ENCODE measurements around the gene SUGCT.

Gene SUGCT

GRCh38 chr7:40542982-40543741 lies 408.4 kb downstream of the SUGCT start:
- TF ChIP-seq, protein P1, sequence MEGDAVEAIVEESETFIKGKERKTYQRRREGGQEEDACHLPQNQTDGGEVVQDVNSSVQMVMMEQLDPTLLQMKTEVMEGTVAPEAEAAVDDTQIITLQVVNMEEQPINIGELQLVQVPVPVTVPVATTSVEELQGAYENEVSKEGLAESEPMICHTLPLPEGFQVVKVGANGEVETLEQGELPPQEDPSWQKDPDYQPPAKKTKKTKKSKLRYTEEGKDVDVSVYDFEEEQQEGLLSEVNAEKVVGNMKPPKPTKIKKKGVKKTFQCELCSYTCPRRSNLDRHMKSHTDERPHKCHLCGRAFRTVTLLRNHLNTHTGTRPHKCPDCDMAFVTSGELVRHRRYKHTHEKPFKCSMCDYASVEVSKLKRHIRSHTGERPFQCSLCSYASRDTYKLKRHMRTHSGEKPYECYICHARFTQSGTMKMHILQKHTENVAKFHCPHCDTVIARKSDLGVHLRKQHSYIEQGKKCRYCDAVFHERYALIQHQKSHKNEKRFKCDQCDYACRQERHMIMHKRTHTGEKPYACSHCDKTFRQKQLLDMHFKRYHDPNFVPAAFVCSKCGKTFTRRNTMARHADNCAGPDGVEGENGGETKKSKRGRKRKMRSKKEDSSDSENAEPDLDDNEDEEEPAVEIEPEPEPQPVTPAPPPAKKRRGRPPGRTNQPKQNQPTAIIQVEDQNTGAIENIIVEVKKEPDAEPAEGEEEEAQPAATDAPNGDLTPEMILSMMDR (conservative IDR thresholded peaks at IDR 0.05; ENCODE audit: low read depth, low read length) = no peak
- DNase-seq (ENCODE audit: low read depth) = no peak
- H3K4me3 ChIP-seq (ENCODE audit: low read length) = no peak overlapping the region

DNA sequence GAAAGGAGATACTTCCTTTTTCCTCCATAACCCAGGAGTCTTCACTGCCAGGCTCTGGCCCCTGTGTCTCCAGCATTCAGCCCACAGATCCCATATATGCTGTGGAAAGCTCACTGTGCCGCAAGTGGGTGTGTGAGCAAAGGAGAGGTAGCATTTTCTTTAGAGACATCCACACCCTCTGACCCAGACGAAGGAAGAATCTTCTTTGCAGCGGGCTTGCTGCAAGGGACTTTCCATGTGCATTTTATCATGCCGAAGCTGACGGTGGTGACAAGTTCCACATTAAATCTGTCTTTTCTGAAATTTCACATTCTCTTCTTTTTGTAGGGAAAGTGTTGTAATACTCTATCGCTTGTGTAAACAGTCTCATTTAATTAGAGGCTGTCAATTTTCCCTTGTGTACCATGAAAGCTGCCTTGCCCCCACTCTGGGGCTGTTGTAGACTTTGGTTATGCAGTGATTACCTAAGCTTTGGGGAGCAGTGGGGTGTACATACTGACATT lies 409.5 kb downstream of the SUGCT start:
- DNase-seq (ENCODE audit: low read depth) = no peak
- TF ChIP-seq, protein P1 (conservative IDR thresholded peaks at IDR 0.05; ENCODE audit: low read depth, low read length) = no peak
- no peak overlapping the region for H3K4me3 ChIP-seq (ENCODE audit: low read length)

DNA sequence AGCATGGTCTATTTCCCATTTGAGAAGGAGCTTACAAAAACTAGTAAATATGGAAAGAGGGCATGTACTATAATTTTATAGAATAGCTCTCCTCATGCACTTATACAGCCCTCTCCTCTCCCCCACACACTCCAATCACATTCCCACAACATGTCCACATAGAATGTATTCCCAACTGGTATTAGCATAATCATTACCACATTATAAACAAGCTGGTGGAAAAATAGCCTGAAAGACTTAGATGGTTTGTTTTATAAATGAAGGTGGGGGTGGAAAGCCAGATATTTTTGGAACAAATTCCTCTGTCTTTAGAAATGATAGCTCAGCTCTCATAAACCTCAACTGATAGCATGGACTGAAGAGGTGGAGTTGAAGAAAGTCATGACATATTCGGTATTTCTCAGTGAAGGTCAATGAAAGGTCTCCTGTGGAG lies 410.1 kb downstream of the SUGCT start:
- DNase-seq (ENCODE audit: low read depth) = no peak
- H3K4me3 ChIP-seq (ENCODE audit: low read length) = no peak overlapping the region
- TF ChIP-seq, protein P1 (conservative IDR thresholded peaks at IDR 0.05; ENCODE audit: low read depth, low read length) = no peak

DNA sequence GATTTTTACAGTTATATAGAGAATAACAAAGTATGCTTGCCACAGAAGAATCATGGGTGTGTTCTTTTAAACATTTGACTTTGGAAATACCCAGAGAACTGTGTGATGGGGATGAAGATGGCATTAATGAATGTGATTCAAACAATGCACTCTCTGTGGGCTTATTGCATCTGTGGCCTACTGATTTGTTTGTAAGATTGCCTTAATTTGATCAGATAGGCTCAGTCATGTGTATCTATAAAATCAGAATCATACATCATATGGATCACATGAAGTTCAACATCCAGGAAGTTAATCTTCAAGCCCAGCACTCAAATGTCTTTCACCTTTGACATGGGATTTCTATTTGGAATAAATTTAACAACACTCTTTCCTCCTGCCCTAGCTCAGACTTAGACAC lies 410.9 kb downstream of the SUGCT start:
- H3K4me3 ChIP-seq (ENCODE audit: low read length) = no peak overlapping the region
- no peak for DNase-seq (ENCODE audit: low read depth)
- TF ChIP-seq, protein P1 (conservative IDR thresholded peaks at IDR 0.05; ENCODE audit: low read depth, low read length) = no peak

DNA sequence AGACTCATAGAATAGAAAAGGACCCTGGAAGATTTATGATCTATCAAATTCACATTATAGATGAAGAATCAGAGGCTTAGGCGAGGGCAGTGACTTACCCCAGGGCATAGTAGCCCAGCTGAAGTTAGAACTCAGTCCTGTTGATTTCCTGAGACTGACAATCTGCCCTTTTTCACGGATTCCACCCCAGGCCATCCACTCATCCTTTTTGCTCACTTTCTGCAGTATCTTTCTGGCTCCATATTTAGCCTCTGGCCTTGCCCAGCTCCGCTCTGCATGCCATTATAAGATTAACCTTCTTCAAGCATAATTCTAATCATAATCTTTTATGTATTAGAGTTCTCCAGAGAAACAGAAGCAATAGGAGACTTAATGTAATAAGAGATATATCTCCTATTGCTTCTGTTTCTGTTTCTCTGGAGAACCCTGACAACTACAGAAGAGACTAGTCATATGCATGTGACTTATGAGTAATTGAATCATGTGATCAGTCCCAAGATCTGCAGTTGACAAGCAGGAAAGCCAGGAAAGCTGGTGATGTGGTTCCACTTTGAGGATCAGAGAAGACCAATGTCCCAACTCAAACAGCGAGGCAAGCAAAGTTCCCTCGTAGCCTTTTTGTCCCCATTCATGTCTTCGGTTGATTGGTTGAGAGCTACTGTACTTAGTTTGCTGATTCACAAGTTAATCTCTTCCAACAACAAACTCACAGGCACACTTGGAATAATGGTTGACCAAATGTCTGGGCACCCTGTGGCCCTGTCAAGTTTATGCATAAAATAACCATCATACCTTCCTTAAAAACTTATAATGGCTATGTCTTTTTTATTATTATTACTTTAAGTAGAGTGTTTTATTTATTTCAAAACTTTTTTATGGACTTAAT lies 412.1 kb downstream of the SUGCT start:
- TF ChIP-seq, protein P1 (conservative IDR thresholded peaks at IDR 0.05; ENCODE audit: low read depth, low read length) = no peak
- DNase-seq (ENCODE audit: low read depth) = peak; percentile 27
- no peak overlapping the region for H3K4me3 ChIP-seq (ENCODE audit: low read length)

GRCh38 chr7:40549372-40550039 lies 414.7 kb downstream of the SUGCT start:
- TF ChIP-seq, protein P1 (conservative IDR thresholded peaks at IDR 0.05; ENCODE audit: low read depth, low read length) = no peak
- no peak overlapping the region for H3K4me3 ChIP-seq (ENCODE audit: low read length)
- DNase-seq (ENCODE audit: low read depth) = no peak

Data from retinal pigment epithelial cell (primary cell).